Measurements from ENCODE around the gene CD276.
A peak's percentile ranks its signal among the peaks of the same experiment; 100 is the strongest.
"Not testable (repeated sequence)": the region's sequence is repeated elsewhere in the genome, so short reads cannot be mapped to it uniquely, and the experiment has no call there.

CD276 gene

DNA sequence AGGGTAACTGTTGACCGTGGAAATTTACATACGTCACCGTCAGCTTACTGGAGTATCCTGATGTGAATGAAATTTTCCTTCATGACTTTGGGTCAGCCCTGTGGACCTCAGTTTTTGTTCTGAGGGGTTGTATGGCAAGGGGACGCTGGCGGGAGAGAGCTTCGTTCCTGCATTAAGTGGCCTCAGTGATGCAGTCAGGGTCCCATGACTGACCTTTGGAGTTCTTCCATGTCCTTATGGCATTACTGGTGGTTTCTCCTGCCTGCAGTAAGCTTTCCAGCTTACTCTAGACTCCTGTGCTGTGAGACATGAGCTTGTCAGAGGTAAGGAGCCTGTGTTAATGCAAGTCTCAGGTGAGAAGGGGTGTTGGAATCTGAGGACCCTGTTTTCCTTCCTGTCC lies 1.8 kb downstream of the CD276 start:
- DNase-seq: no peak

DNA sequence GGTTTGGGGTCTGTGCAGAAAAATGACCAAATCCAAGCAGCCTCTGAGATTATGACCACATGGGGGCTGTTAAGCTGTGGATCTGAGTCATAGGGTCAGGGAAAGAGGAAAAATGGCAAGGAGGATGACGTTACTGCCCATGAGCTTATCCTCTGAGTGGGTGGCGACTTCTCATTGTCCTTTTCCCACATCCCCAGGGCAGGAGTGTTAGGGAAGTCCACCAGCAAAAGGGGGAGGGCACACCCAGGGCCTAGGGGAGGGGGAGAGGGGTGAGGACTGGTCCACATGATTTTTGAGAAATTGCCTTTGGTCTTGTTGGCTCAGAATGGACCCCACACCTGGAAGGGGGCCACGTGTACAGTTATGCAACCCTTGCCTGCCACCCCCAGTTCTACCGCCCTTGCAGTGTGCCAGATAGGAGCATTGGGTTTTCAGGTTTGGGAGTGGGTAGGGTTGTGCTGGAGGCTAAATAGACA lies 2.6 kb downstream of the CD276 start:
- no peak for DNase-seq

DNA sequence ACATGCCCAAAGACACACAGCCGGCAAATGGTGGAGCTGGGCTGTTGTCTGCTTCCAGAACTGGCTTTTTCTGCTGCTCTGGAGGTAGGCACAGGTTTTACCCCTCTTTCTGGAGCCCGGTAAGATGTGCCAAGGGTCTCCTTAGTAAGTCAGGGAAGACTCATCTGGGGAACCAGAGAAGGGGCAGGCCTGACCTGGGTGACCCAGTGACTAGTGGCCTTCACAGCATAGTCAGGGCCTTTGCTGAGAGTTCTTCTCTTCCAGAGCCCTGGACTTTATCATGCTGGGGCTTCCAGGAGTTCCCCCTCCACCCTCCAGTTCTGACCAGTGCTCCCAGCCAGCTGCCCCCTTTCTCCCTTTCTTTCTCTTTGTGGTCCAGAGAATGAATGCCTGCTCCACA lies 3.2 kb downstream of the CD276 start:
- no peak for DNase-seq

DNA sequence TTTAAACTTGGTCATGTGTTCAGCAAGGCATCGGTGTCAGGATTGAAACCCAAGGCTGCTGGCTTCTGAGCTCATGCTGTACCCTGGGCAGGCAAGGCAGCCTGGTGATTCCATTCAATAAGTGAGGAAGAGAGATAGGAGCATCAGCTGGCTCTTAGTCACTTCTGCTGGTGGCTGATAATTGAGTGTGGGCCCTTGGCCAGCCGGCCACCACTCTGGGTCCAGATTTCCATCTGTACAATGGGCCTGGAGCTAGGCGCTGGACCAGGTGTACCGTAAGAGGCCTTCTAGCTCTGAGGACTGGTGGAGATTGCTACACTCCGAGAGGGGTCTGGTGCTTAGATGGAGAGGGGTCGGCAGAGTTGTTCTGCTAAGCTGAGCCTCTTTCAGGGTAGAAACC lies 4.3 kb downstream of the CD276 start:
- DNase-seq: no peak

DNA sequence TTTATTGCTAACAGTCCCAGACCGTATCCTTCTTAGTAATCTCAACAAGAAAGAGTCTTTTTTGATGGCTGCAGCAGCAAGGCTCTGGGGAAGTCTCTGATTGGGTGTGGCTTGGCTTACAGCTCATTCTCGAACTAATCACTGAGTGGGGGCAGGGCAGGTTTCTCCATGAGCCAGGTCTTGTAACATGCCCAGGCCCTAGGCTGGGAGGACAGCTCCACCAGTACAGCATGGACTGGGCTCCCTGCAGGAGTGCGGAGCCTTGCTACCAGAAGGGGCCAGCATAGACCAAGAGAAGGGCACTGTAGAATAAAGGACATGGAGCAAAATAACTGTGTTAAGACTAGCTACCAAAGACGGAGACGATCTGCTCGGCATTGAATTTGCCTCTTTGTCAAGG lies 7.2 kb downstream of the CD276 start:
- no peak for DNase-seq

DNA sequence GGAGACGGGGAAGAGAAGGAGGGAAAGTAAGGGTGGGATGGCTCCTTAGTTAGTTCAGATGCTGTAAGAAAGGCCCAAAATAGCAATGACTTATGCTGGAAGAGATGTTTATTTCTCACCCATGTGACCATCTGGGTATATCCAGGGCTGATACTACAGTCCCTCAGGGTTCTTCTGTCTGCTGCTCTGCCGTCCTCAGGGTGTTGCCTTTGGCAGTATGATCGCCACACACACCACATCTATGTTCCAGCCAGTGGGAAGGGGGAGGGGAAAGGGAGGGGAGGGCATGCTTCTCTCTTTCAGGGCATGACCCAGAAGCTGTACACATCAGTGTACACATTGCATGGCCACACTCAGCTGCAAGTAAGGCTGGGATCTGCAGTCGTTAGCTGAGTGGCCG lies 10.2 kb downstream of the CD276 start:
- no peak for DNase-seq

DNA sequence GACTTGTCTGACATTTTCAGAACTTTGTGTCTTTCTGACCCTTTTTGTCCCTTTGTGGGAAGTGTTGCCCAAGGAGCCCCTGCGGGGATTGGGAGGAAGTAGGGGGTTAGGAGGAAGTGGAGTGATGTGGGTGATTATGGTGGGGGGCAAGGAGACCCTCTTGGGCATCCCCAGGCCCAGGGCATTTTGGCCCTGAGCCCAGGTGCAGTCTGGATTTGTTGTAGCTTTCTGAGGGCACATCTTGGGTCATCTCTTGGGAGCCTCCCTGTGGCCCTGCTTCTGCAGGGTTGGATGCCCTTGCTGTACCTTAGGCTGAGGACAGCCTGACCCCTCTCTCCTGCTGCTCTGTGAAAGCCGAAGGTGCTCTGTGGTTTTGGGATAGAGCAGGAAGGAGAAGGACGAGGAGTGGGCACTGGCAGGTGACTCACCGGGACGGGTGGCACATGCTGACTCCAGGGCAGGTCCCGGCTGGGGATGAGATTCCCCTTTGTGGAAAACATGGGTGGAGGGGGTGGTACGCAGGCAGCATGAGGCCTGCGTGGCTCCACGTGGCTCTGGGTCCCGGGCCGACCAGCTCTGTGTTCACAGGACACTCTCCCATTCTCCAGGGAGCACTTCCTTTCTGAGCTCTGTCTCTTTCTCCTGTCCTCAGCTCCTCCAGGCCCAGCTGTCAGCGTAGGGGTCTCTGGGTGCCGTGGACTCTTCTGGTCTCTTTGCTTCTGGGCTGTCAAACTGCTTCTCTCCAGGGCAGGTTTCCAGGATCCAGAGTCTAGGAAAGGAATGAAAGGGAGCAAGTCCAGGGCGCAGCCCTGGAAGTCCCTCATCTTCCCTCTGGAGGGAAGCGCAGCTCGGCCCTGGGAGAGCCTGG lies 11.8 kb downstream of the CD276 start:
- no peak for DNase-seq

DNA sequence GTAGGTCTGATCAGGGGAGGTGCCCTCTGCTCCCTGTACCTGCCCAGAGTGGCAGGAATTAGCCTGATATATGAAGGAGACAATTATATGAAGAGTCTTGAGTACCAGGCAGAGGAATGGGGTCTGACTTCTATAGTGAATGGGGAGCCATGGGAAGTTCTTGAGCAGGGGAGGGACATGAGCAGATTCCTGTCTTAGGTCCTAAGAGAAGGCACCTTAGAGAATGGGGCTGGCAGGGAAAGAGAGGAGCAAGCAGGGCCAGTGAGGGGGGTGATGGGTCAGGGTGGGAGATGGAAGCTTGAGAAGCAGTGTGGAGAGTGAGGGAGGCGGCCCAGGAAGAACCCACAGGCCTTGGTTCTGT lies 12.4 kb downstream of the CD276 start:
- no peak for DNase-seq

DNA sequence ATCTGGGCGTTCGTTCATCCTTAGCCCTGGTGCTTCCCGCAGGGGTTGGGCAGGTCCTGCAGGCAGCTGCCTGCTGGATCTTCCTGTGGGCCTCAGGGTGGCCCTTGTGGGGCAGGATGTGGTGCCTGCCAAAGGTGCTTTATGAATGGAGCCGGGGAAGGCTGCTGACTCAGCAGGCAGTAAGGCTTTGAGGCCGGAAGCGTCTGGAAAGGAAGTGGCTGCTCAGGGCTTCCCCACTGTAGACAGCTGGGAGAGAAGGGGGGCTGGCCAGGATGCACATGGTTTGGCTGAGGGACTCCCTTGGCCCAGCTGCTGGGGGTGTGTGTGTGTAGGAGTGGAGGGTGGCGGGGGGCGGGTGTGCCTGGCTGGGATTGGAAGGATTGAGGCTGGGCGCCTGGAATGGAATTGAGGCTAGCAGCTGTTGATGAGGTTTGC lies 12.9 kb downstream of the CD276 start:
- DNase-seq: peak; percentile 92 to 96

DNA sequence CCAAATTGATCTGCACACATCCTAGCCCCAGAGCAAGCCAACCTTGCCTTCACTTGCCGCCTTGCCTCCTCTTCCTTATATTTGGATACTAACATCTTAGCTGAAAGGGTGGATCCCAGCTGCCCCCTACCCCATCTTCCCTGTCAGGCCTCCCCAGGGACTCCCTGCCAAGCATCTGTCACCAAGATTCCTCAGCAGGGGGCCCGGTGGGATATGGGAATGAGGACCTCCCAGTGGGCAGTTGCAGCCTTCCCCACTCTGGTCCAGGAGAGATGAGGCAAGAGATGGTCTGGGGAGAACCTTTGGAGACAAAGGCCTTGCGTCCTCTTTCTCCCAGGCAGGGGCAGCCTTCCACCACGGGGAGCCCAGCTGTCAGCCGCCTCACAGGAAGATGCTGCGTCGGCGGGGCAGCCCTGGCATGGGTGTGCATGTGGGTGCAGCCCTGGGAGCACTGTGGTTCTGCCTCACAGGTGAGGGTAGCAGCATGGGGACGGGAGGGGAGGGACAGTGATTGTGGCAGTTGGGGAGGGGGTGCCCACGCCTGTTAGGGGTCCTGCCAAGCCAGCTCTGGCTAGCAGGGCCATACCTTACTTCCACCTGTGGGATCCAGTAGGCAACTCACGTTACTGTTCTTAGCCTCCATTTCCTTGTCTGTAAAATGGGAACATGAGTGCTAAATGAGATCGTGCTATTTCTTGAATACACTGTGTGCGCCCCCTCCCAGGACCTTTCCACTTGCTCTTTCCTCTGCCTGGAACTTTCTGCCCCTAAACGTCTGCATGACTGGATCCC lies 15.3 kb downstream of the CD276 start:
- no peak for DNase-seq

DNA sequence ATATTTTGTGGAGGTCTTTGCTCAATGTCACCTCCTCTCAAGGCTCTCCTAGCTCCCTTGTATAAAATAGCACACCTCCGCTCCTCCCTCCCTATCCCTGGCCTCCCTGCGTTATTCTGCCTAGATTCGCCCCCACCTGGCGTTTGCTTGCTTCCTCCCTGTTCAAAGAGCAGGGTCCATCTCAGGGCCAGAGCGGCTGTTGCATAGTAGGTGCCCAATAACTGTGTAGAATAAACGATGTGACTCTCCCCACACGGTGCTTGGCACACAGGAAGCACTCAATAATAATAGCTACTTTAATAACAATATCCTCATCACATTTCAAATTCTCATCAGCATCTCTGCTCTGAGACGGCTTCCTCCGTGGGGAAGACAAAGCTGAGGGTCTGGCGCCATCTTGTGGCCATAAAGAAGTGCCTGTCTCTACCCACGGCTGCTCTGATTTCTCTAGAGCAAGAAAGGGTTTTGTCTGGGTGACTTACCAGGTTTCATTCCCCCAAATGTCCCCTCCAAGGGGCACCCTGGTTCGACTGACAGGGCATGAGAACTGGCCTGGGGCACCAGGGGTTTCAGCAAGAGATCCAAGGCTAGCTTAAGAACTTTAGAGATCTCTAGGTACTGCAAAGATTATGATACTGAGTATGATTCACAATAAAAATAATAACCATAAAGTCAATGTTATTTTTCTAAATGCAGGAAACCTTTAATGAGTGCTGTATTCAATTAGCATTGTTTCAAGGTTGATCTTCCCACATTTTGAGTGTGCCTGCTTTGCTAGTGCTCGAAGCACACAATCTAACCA lies 16.1 kb downstream of the CD276 start:
- peak; percentile 83 to 84 for DNase-seq

DNA sequence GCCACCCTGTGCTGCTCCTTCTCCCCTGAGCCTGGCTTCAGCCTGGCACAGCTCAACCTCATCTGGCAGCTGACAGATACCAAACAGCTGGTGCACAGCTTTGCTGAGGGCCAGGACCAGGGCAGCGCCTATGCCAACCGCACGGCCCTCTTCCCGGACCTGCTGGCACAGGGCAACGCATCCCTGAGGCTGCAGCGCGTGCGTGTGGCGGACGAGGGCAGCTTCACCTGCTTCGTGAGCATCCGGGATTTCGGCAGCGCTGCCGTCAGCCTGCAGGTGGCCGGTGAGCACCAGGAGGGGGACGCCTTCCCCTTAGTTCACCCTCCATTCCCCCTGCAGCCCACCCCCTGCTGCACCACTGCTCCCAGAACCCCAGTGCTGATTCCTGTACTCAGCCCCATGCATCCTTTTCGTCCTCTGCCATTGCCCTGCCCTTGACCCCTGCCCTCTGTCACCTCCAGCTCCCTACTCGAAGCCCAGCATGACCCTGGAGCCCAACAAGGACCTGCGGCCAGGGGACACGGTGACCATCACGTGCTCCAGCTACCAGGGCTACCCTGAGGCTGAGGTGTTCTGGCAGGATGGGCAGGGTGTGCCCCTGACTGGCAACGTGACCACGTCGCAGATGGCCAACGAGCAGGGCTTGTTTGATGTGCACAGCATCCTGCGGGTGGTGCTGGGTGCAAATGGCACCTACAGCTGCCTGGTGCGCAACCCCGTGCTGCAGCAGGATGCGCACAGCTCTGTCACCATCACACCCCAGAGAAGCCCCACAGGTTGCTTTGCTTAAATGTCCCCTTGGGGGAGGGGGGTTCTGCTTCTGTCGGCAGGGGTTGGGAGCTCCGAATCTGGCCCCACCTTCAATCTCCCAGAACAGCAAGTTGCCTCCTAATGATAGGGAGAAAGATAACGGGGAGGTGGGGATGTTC lies 18.4 kb downstream of the CD276 start:
- DNase-seq: not testable (repeated sequence)

DNA sequence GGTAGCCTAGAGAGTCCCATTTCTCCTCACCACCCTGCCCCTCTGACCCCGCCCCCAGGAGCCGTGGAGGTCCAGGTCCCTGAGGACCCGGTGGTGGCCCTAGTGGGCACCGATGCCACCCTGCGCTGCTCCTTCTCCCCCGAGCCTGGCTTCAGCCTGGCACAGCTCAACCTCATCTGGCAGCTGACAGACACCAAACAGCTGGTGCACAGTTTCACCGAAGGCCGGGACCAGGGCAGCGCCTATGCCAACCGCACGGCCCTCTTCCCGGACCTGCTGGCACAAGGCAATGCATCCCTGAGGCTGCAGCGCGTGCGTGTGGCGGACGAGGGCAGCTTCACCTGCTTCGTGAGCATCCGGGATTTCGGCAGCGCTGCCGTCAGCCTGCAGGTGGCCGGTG lies 19.4 kb downstream of the CD276 start:
- not testable (repeated sequence) for DNase-seq

DNA sequence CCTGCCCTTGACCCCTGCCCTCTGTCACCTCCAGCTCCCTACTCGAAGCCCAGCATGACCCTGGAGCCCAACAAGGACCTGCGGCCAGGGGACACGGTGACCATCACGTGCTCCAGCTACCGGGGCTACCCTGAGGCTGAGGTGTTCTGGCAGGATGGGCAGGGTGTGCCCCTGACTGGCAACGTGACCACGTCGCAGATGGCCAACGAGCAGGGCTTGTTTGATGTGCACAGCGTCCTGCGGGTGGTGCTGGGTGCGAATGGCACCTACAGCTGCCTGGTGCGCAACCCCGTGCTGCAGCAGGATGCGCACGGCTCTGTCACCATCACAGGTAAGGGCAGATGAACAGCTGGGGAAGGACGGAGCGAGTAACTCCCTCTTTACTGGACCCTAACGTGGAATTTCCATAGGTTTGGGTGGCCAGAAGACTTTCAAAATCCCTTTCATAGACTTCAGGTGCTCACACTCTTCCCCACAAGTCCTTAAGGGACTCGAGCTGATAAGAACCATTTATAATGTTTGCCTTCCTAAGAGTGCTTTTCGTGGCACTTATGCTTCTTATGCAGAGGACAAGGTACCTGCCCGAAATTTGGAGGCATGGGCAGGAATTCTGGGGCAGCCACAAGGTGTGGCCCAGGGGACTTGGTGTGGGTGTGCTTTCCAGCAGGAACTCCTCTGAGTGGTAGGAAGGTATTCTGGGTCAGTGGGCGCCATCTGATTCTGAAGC lies 20.1 kb downstream of the CD276 start:
- not testable (repeated sequence) for DNase-seq

DNA sequence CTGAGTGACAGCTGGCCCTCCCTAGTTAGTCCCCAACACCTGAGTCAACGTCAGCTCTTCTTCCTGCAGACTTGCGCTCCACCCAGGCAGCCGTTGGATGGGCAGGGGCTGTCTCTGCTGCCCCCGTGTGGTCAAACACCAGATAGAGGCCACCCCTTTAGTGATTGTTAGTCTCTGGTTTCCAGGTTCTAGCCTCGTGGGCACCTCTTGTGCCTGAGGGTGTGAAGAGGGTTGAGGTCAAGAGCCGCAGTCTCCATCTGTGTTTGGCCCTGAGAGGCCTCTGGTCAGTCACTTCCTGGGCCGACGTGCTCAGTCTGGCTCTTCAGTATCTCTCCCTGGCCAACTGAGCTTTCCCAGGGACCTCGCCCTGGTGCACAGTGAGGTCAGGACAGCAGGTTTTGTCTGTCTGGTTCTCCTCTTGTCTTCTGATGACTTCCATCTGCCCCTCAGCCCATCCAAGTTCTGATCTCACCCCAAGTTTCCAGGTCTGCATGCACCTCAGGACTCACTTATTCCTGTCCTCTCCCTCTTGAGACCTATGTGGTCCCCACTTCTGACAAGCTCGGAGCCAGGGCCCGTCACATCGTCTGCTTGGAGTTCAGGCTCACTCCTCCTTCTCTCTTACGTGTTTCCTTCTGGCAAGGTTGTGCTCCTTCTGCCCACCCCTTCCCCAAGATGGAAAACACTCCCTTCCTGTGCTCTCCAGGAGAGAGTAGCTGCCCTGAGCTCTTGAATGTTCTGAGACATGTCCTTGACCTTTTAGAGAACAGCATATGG lies 20.9 kb downstream of the CD276 start:
- peak; percentile 61 to 64 for DNase-seq

DNA sequence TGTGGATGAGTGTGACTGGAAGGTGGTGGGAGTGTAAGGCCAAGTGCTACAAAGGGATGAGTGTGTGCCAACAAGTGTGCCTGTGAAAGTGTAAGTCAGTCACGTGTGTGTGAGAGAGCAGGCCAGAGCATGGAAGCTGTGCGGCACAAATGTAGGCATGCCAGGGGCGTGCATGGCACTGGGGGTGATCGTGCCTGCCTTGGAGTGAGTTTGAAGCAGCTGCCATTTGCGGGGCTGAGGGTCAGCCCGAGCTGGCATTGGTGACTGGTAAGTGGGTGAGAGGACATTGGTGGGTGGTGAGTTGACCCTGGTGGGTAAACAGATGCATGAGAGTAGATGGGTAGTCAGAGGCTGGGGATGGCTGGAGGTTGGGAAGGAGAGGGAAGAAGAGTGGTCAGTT lies 24.5 kb downstream of the CD276 start:
- no peak for DNase-seq

DNA sequence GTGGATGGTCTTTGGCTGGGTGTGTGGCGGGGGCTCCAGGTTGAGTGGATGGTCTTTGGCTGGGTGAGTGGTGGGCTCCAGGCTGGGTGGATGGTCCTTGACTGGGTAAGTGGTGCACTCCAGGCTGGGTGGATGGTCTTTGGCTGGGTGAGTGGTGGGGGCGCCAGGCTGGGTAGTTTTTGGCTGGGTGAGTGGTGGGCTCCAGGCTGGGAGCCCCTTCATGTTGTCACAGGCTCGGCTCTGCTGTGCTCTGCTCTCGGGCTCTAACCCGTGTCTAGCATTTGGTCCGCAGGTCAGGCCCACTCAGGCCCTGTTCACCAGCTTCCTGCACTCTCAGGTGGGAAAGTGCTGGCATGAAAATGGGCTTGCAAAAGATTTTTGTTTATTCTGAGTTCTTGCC lies 25.1 kb downstream of the CD276 start:
- no peak for DNase-seq

DNA sequence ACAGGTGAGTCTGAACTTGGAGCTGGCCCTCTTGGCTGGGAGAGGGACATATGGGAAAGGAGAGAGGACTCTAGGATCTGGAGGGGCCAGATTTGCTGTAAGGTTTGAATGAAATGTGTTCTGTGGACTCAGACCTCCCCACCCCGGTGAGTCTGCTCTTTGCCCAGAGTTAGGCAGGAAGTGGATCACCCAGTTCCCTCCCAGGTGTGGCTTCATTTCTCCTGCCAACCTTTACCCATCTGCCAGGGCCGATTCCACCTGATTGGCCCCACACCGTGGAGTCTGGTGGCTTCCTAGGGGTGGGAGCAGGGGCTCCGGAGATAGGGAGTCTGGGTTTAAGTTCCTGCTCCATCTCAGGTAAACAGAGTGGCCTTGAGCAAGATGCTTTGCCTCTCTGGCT lies 25.5 kb downstream of the CD276 start:
- DNase-seq: no peak

DNA sequence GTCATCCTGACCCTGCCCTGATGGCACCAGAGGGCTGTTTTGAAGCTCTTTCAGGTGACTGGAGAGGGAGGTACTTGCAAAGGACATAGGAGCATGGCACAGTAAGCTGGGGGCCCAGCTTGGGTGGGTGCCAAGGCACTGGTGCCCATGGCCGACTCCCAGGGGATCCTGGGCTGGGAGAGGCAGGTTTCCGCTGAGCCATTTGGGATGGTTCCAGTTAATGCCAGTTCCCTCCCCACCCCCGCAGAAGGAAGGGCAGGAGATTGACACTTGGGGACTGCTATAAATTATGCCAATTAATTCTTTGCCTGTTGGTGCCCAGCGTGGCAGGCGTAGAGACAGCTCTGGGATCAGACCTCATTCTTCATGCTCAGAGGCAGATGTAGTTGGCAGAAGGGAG lies 26.1 kb downstream of the CD276 start:
- DNase-seq: no peak

DNA sequence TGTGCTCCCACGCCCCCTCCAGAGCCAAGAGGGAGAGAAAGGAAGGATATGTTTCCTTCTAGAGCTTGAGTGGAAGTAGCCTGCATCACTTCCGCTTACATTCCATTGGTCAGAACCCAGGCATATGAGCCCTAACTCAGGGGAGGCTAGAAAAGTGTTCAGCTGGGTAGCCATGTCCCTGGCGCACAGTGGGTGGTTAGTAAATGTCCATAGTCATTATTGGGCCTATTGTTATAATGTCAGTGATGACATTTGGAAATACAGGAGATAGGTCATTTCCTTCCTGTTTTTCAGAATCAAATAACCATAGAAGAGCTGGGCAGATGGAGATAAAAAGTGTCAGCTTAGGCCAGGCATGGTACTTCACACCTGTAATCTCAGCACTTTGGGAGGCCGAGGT lies 27.3 kb downstream of the CD276 start:
- DNase-seq: no peak

DNA sequence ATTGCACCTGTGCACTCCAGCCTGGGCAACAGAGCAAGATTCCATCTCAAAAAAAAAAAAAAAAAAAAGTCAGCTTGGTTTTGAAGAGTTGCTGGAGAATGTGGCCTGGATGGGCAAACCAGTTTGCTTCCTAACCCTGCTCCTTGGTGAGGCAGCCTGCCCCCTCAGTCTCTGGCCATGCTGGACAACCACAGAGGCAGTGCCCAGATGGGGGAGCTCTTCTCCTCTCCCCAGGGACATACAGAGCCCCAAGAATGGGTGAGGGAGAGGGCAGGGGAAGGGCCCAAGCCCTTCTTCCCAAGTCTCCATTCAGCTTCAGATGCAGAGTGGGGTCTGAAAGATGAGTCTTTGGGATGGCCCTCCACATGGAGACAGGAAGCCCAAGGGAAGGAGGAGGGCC lies 27.9 kb downstream of the CD276 start:
- no peak for DNase-seq
